Astrocyte (in vitro differentiated cells and primary cell): ENCODE measurements around the gene PNPLA6. TPM values are rescaled to one million over a fixed set of nuclear protein-coding genes. Genes with fewer than 3 reads are reported as not detected.
A peak's percentile ranks its signal among the peaks of the same experiment; 100 is the strongest.

Source experiments
- DNase-seq: peaks from one replicate; pipeline ENCODE4 v3.0.0-alpha.2; 2010; ENCODE audit warnings: low read depth
- FAIRE-seq: peaks from 2 replicates; lab custom pipeline; 2011; peaks lifted over from hg19 to GRCh38; lab: Jason Lieb, UNC
- H2AFZ ChIP-seq: 2 replicates; pipeline ENCODE4 v1.6.0; 2012; ENCODE audit warnings: low read depth, low read length, inconsistent platforms
- H3K27ac ChIP-seq: 2 replicates; pipeline ENCODE4 v1.5.1; 2011; ENCODE audit warnings: low read depth, low read length, inconsistent platforms
- H3K27me3 ChIP-seq: 2 replicates; pipeline ENCODE4 v1.6.0; 2011; ENCODE audit warnings: low read length, inconsistent platforms; ENCODE audit not compliant: insufficient read depth
- H3K36me3 ChIP-seq: 2 replicates; pipeline ENCODE4 v1.5.1; 2011; ENCODE audit warnings: low read length, inconsistent platforms; ENCODE audit not compliant: insufficient read depth
- H3K4me1 ChIP-seq: 2 replicates; pipeline ENCODE4 v1.5.1; 2011; ENCODE audit warnings: low read length, inconsistent platforms; ENCODE audit not compliant: insufficient read depth
- H3K4me2 ChIP-seq: 2 replicates; pipeline ENCODE4 v1.6.0; 2012; ENCODE audit warnings: low read length, inconsistent platforms
- H3K4me3 ChIP-seq: 2 replicates; pipeline ENCODE4 v1.5.1; 2011; ENCODE audit warnings: low read depth, mild to moderate bottlenecking, low read length, inconsistent platforms; ENCODE audit not compliant: insufficient read depth
- H3K79me2 ChIP-seq: 2 replicates; pipeline ENCODE4 v1.6.0; 2012; ENCODE audit warnings: mild to moderate bottlenecking, low read length, inconsistent platforms; ENCODE audit not compliant: insufficient read depth
- H3K9ac ChIP-seq: 2 replicates; pipeline ENCODE4 v1.6.0; 2012; ENCODE audit warnings: mild to moderate bottlenecking, low read length, inconsistent platforms
- H3K9me3 ChIP-seq: 2 replicates; pipeline ENCODE4 v1.5.1; 2012; ENCODE audit warnings: low read depth, mild to moderate bottlenecking, low read length, inconsistent platforms; ENCODE audit not compliant: insufficient read depth
- H4K20me1 ChIP-seq: 2 replicates; pipeline ENCODE4 v1.6.0; 2012; ENCODE audit warnings: low read length, inconsistent platforms; ENCODE audit not compliant: insufficient read depth
- H3K27ac Mint-ChIP-seq: one replicate; pipeline ENCODE4 v1.8.0; 2021; ENCODE audit warnings: mild to moderate bottlenecking, mixed read lengths; ENCODE audit not compliant: unreplicated experiment
- H3K27me3 Mint-ChIP-seq: one replicate; pipeline ENCODE4 v1.8.0; 2021; ENCODE audit warnings: low read depth, mixed read lengths; ENCODE audit not compliant: unreplicated experiment
- H3K36me3 Mint-ChIP-seq: one replicate; pipeline ENCODE4 v1.8.0; 2021; ENCODE audit warnings: low read depth, mixed read lengths; ENCODE audit not compliant: unreplicated experiment
- H3K4me1 Mint-ChIP-seq: one replicate; pipeline ENCODE4 v1.8.0; 2021; ENCODE audit warnings: low read depth, mixed read lengths; ENCODE audit not compliant: unreplicated experiment
- H3K4me3 Mint-ChIP-seq: one replicate; pipeline ENCODE4 v1.8.0; 2021; ENCODE audit warnings: mild to moderate bottlenecking, moderate library complexity, mixed read lengths; ENCODE audit not compliant: unreplicated experiment
- H3K9me3 Mint-ChIP-seq: one replicate; pipeline ENCODE4 v1.8.0; 2021; ENCODE audit warnings: mild to moderate bottlenecking, mixed read lengths; ENCODE audit not compliant: unreplicated experiment
- EZH2 ChIP-seq: IDR thresholded peaks from 2 replicates; pipeline ENCODE4 v1.6.1; 2012; ENCODE audit warnings: mild to moderate bottlenecking, low read length, inconsistent platforms; ENCODE audit not compliant: insufficient read depth
- total RNA-seq: library from RNA; stranded (reverse); gene quantifications from 2 replicates; pipeline ENCODE4 v1.2.1, GENCODE V29; 2021
- TF ChIP-seq, protein P1 (sequence below): IDR thresholded peaks from 2 replicates; pipeline ENCODE4 v1.5.1; 2011; ENCODE audit warnings: low read depth, mild to moderate bottlenecking, inconsistent platforms, low read length, moderate library complexity; ENCODE audit not compliant: insufficient read depth

Gene PNPLA6
- total RNA-seq, 1 donor from 2014 or later: 90.2 TPM

GRCh38 chr19:7522072-7522922, 13.2 kb upstream of the PNPLA6 start, which contains the start of gene MCOLN1:
Gene MCOLN1, plus strand, starts transcription at chr19:7522624. Its CDS starts 127 bp downstream, at chr19:7522751.
- Mint-ChIP-seq H3K4me3 (peak within 1 kb of the TSS; percentile 84), H3K27ac (peak within 1 kb of the TSS; percentile 14), H3K27me3 (no peaks in the 10 kb centered on the region), H3K9me3 (no peaks in the 10 kb centered on the region), H3K4me1 (peaks cover 7% of the 10 kb centered on the region), H3K36me3 (no peaks in the 10 kb centered on the region)
- peak; percentile 79 for DNase-seq
- no peaks in the 10 kb centered on the region for H3K9me3 ChIP-seq
- H2AFZ ChIP-seq: peak within 1 kb of the TSS; percentile 86
- H3K4me1 ChIP-seq: peaks cover 15% of the 10 kb centered on the region
- no peak for TF ChIP-seq EZH2
- TF ChIP-seq, protein P1, sequence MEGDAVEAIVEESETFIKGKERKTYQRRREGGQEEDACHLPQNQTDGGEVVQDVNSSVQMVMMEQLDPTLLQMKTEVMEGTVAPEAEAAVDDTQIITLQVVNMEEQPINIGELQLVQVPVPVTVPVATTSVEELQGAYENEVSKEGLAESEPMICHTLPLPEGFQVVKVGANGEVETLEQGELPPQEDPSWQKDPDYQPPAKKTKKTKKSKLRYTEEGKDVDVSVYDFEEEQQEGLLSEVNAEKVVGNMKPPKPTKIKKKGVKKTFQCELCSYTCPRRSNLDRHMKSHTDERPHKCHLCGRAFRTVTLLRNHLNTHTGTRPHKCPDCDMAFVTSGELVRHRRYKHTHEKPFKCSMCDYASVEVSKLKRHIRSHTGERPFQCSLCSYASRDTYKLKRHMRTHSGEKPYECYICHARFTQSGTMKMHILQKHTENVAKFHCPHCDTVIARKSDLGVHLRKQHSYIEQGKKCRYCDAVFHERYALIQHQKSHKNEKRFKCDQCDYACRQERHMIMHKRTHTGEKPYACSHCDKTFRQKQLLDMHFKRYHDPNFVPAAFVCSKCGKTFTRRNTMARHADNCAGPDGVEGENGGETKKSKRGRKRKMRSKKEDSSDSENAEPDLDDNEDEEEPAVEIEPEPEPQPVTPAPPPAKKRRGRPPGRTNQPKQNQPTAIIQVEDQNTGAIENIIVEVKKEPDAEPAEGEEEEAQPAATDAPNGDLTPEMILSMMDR: no peak
- H4K20me1 ChIP-seq: peaks cover 5% of the 10 kb centered on the region
- peak within 1 kb of the TSS; percentile 99 for H3K4me2 ChIP-seq
- H3K27me3 ChIP-seq: no peaks in the 10 kb centered on the region
- peak; percentile 13 for FAIRE-seq
- peak within 1 kb of the TSS; percentile 72 for H3K4me3 ChIP-seq
- H3K27ac ChIP-seq: peak within 1 kb of the TSS; percentile 21
- peak within 1 kb of the TSS; percentile 84 for H3K9ac ChIP-seq
- peaks cover 4% of the 10 kb centered on the region for H3K36me3 ChIP-seq
- H3K79me2 ChIP-seq: peaks cover 25% of the 10 kb centered on the region

DNA sequence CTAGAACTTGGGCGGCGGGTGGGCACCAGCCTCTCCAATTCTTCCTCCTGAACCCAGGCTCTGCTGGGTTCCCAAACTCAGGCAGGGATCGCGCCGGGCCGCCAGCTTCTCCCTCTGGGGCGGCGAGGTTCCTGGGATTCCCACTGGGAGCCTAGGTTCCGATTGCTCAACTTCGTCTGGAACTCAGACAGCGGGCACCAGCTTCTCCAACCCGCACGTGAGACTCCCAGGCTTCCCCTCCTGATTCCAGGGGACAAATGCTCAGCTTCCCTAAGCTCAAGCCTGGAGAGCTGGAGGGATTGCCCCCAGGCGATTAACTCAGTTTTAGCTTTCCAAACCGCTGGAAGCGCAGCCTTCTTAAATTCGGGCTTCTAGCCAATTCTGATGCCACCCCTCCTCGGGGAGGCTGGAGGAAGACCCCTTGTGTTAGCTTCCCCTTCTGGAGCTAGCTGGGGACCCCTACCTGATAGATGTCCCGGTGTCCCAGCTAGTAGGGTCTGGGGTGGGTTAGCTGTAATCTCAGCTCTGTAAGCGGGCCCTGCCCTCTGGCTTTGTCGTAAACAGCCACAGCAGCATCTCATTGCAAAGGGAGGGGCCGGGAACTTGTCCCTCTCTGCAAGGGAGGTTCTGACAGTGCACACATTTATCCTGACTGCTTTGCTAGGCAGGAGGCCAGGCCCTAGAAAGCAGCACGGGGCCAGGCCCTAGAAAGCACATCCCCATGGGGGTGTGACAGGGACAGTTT, 12.4 kb upstream of the PNPLA6 start:
- FAIRE-seq: no peak
- H3K27ac Mint-ChIP-seq: no peak overlapping the region

More for the DNA sequence above, 12.4 kb upstream of the PNPLA6 start:
- H3K4me3 Mint-ChIP-seq: peak overlapping the region; percentile 82
- H3K27ac ChIP-seq: peak overlapping the region; percentile 14
- peaks cover 7% of the 10 kb centered on the region for H3K4me1 Mint-ChIP-seq
- no peaks in the 10 kb centered on the region for H3K27me3 ChIP-seq
- peak overlapping the region; percentile 81 for H2AFZ ChIP-seq
- no peaks in the 10 kb centered on the region for H3K27me3 Mint-ChIP-seq
- H4K20me1 ChIP-seq: peaks cover 5% of the 10 kb centered on the region
- H3K4me2 ChIP-seq: peak overlapping the region; percentile 99
- no peaks in the 10 kb centered on the region for H3K36me3 Mint-ChIP-seq
- peaks cover 4% of the 10 kb centered on the region for H3K36me3 ChIP-seq
- H3K9me3 Mint-ChIP-seq: no peaks in the 10 kb centered on the region
- no peak for DNase-seq
- H3K4me3 ChIP-seq: peak overlapping the region; percentile 72
- peaks cover 15% of the 10 kb centered on the region for H3K4me1 ChIP-seq
- TF ChIP-seq, protein P1: no peak
- no peak for TF ChIP-seq EZH2
- peaks cover 22% of the 10 kb centered on the region for H3K79me2 ChIP-seq
- H3K9me3 ChIP-seq: no peaks in the 10 kb centered on the region
- H3K9ac ChIP-seq: peak overlapping the region; percentile 84
